ENCODE results near the gene WHRN. TPM values are rescaled to one million over a fixed set of nuclear protein-coding genes. Genes with fewer than 3 reads are reported as not detected.

Gene WHRN
- total and polyA plus RNA-seq, 7 experiments from 2014 or later = 0.12 to 24.0 (median 2.5) TPM; not detected in 1

DNA sequence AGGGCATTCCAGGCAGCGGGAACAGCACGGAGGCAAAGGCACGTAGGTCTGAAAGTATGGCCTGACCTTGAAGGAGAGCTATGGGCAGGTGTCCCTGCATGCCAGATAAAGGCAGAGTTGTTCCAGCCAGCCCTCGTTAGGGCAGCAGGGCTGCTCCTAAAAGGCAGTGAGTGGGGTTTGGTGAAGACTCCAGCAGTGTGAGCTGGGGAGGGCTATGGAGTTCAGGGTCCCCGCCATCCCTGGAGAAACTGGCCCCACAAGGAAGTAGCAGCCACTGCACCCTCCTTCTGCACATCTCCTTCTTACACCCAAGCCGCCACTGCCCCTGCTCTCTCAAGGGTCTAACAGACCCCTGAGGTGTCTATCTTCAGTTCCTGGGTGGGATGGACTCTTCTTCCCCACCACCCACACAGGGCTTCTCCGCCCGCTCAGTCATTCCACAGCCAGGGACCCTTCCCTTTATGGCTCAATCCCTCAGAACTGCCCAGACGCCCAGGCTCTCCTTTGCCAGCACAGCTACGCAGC lies 118.8 kb downstream of the WHRN start:
- Mint-ChIP-seq H3K27me3 (no peaks in the 10 kb centered on the region), H3K4me3 (peak overlapping the region; percentile 89 to 100 (median 96)), H3K27ac (peak overlapping the region; percentile 88 to 100 (median 96)), H3K4me1 (peaks cover 64 to 78% (median 72%) of the 10 kb centered on the region in 7 donors), H3K36me3 (peaks cover 8 to 71% (median 27%) of the 10 kb centered on the region in 5 donors), H3K9me3 (peaks cover 0 to 4% (median 0%) of the 10 kb centered on the region in 11 donors)
- Histone ChIP-seq H3K27ac (ENCODE audit: low read depth, low read length) (peak overlapping the region; percentile 87), H3K9me3 (ENCODE audit: control insufficient read depth in 2 of 3, low read length in 3 of 3) (no peaks in the 10 kb centered on the region), H3K27me3 (ENCODE audit: control insufficient read depth in 2 of 2, insufficient read depth in 2 of 2, low read length in 2 of 2) (no peaks in the 10 kb centered on the region), H3K4me1 (ENCODE audit: control insufficient read depth in 2 of 2, insufficient read depth in 2 of 2, low read length in 2 of 2) (peaks cover 72 to 75% of the 10 kb centered on the region in 2 donors), H3K36me3 (ENCODE audit: control insufficient read depth in 2 of 3, insufficient read depth in 3 of 3, low read length in 3 of 3) (peaks cover 0 to 22% (median 10%) of the 10 kb centered on the region in 3 experiments), H3K4me3 (ENCODE audit: low read length) (peak overlapping the region; percentile 63)
- ATAC-seq (no peak), DNase-seq (no peak)
- intact Hi-C loops (cut with micrococcal nuclease) = loop anchor here (5.0 to 10.0 kb wide), 6 partner anchors 226 to 1162 kb away; partner anchors contain the start of genes TMEM268 (in 2 of the 2), C9orf43 (in 1 of the 2), COL27A1 (in 1 of the 2) and FKBP15 (in 1 of the 2)
- ChIA-PET CTCF (interaction anchor here (0.6 to 7.0 kb wide), 14 partner anchors 9 to 353 kb away, joined by 3 to 54 read pairs (median 4); no protein-coding TSS in a partner anchor), POLR2A (interaction anchor here (0.6 to 33.2 kb wide), 11 partner anchors 9 to 542 kb away, joined by 4 to 978 read pairs (median 17); partner anchors contain the start of genes ATP6V1G1, TMEM268 and WHRN)

DNA sequence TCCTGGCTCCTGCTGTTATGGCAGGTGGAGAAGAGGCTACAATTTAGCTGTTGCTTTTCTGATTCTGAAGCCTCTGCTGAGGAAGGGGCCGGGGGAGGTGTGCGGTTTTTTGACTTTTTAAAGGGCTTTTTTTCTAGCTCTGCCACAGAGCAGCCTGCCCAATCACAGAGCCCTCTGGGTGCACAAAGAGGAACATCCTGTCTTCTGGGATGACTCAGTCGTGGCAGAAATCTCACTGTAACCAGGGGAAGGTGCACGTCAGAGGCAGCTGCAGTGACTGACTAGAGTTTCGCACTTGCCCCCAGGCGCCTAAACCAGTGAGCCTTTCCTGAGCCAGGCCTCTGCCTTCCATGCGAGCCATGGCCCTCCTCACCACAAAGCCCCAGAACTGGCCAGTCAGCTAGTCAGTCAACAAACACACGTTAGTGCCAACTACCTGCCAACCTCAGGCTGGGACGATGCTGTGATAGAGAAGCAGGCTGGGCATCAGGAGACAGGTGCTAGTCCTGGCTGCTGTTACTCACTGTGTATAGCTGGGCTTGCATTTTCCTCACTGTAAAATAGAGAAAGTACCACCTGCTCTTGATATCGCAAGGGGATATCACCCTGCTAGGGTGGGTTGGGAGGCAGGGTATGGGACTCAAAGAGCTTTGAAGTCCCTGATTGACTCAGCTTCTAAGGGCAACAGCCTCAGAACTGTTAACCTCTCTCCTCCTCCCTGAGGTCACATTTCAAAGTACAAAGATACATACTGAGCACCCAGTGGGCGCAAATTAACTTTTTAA lies 119.7 kb downstream of the WHRN start:
- POLR2A ChIA-PET = interaction anchor here (0.7 to 33.2 kb wide), 13 partner anchors 8 to 543 kb away, joined by 3 to 978 read pairs (median 11); partner anchors contain the start of genes ATP6V1G1, TMEM268 and WHRN
- H3K36me3 ChIP-seq (ENCODE audit: control insufficient read depth in 2 of 3, insufficient read depth in 3 of 3, low read length in 3 of 3) = peaks cover 0 to 28% (median 10%) of the 10 kb centered on the region in 3 experiments
- peaks cover 8 to 72% (median 27%) of the 10 kb centered on the region in 5 donors for H3K36me3 Mint-ChIP-seq
- ATAC-seq = peak; percentile 88
- H3K4me1 Mint-ChIP-seq = peaks cover 61 to 77% (median 70%) of the 10 kb centered on the region in 7 donors
- H3K4me3 ChIP-seq (ENCODE audit: low read length) = peak overlapping the region; percentile 63
- H3K4me1 ChIP-seq (ENCODE audit: control insufficient read depth in 2 of 2, insufficient read depth in 2 of 2, low read length in 2 of 2) = peaks cover 72 to 75% of the 10 kb centered on the region in 2 donors
- no peaks in the 10 kb centered on the region for H3K9me3 ChIP-seq (ENCODE audit: control insufficient read depth in 2 of 3, low read length in 3 of 3)
- H3K9me3 Mint-ChIP-seq = peaks cover 0 to 4% (median 0%) of the 10 kb centered on the region in 11 donors
- CTCF ChIA-PET = interaction anchor here (0.6 to 7.0 kb wide), 18 partner anchors 8 to 354 kb away, joined by 3 to 54 read pairs (median 4); no protein-coding TSS in a partner anchor
- no peaks in the 10 kb centered on the region for H3K27me3 Mint-ChIP-seq
- intact Hi-C loops (cut with micrococcal nuclease) = loop anchor here (1.0 to 10.0 kb wide), 13 partner anchors 12 to 1161 kb away; partner anchors contain the start of genes TMEM268 (in 2 of the 2), ATP6V1G1 (in 1 of the 2), C9orf43 (in 1 of the 2) and COL27A1 (in 1 of the 2)
- peak overlapping the region; percentile 89 to 100 (median 96) for H3K4me3 Mint-ChIP-seq
- H3K27ac Mint-ChIP-seq = peak overlapping the region; percentile 88 to 100 (median 96)
- peak overlapping the region; percentile 87 for H3K27ac ChIP-seq (ENCODE audit: low read depth, low read length)
- no peaks in the 10 kb centered on the region for H3K27me3 ChIP-seq (ENCODE audit: control insufficient read depth in 2 of 2, insufficient read depth in 2 of 2, low read length in 2 of 2)
- DNase-seq = peak; percentile 68 to 96 (median 93)

DNA sequence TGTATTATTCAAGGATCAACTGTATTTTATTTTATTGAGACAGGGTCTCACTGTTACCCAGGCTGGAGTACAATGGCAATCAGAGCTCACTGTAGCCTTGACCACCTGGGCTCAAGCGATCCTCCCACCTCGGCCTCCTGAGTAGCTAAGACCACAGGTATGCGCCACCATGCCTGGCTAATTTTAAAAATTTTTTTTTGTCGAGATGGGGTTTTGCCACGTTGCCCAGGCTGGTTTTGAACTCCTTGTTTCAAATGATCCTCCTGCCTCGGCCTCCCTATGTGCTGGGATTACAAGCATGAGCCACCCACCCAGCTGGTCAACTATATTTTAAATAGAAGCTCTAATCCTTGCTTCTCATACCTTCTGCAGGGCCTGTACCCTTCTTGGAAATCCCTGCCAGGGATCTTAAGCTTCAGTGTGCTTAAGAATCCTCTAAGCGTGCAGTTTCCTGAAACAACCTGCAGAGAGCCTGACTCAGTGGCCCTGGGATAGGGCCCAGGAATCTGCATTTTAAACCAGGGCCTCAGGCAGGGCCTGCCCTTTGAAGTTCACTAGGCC lies 120.4 kb downstream of the WHRN start:
- peaks cover 8 to 69% (median 31%) of the 10 kb centered on the region in 5 donors for H3K36me3 Mint-ChIP-seq
- CTCF ChIA-PET = interaction anchor here (0.9 to 7.0 kb wide), 12 partner anchors 10 to 208 kb away, joined by 3 to 54 read pairs (median 7); no protein-coding TSS in a partner anchor
- no peaks in the 10 kb centered on the region for H3K27me3 Mint-ChIP-seq
- peak overlapping the region; percentile 88 to 100 (median 96) for H3K27ac Mint-ChIP-seq
- no peak for DNase-seq
- peaks cover 70 to 75% of the 10 kb centered on the region in 2 donors for H3K4me1 ChIP-seq (ENCODE audit: control insufficient read depth in 2 of 2, insufficient read depth in 2 of 2, low read length in 2 of 2)
- peaks cover 0 to 4% (median 0%) of the 10 kb centered on the region in 11 donors for H3K9me3 Mint-ChIP-seq
- peak overlapping the region; percentile 89 to 100 (median 96) for H3K4me3 Mint-ChIP-seq
- intact Hi-C loops (cut with micrococcal nuclease) = loop anchor here (1.0 to 10.0 kb wide), 13 partner anchors 12 to 1160 kb away; partner anchors contain the start of genes TMEM268 (in 2 of the 2), ATP6V1G1 (in 1 of the 2), C9orf43 (in 1 of the 2) and COL27A1 (in 1 of the 2)
- H3K4me3 ChIP-seq (ENCODE audit: low read length) = peak overlapping the region; percentile 59
- POLR2A ChIA-PET = interaction anchor here (0.7 to 33.2 kb wide), 11 partner anchors 7 to 226 kb away, joined by 3 to 978 read pairs (median 17); partner anchors contain the start of genes ATP6V1G1 and TMEM268
- no peaks in the 10 kb centered on the region for H3K27me3 ChIP-seq (ENCODE audit: control insufficient read depth in 2 of 2, insufficient read depth in 2 of 2, low read length in 2 of 2)
- no peaks in the 10 kb centered on the region for H3K9me3 ChIP-seq (ENCODE audit: control insufficient read depth in 2 of 3, low read length in 3 of 3)
- peaks cover 58 to 76% (median 68%) of the 10 kb centered on the region in 7 donors for H3K4me1 Mint-ChIP-seq
- no peak for ATAC-seq
- peaks cover 0 to 35% (median 16%) of the 10 kb centered on the region in 3 experiments for H3K36me3 ChIP-seq (ENCODE audit: control insufficient read depth in 2 of 3, insufficient read depth in 3 of 3, low read length in 3 of 3)
- peak overlapping the region; percentile 87 for H3K27ac ChIP-seq (ENCODE audit: low read depth, low read length)

DNA sequence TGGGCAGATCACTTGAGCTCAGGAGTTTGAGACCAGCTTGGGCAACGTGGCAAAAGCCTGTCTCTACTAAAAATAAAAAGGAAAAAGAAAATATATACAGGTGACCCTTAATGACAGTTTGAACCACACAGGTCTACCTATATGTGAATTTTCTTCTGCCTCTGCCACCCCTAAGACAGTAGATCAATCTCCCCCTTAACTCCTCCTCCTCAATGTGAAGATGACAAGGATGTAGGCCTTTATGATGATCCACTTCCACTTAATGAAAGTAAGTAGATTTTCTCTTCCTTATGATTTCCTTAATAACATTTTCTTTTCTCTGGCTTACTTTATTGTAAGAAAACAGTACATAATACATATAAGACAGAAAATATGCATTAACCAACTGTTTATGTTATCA lies 120.9 kb downstream of the WHRN start:
- ATAC-seq (no peak), DNase-seq (no peak)
- peak overlapping the region; percentile 88 to 100 (median 96) for H3K27ac Mint-ChIP-seq
- peaks cover 58 to 76% (median 67%) of the 10 kb centered on the region in 7 donors for H3K4me1 Mint-ChIP-seq
- no peaks in the 10 kb centered on the region for H3K27me3 ChIP-seq (ENCODE audit: control insufficient read depth in 2 of 2, insufficient read depth in 2 of 2, low read length in 2 of 2)
- H3K4me3 Mint-ChIP-seq = peak overlapping the region; percentile 89 to 100 (median 96)
- peak overlapping the region; percentile 87 for H3K27ac ChIP-seq (ENCODE audit: low read depth, low read length)
- H3K4me1 ChIP-seq (ENCODE audit: control insufficient read depth in 2 of 2, insufficient read depth in 2 of 2, low read length in 2 of 2) = peaks cover 70 to 75% of the 10 kb centered on the region in 2 donors
- ChIA-PET CTCF (interaction anchor here (0.9 to 7.0 kb wide), 8 partner anchors 11 to 208 kb away, joined by 3 to 54 read pairs (median 10); no protein-coding TSS in a partner anchor), POLR2A (interaction anchor here (0.6 to 33.2 kb wide), 10 partner anchors 6 to 335 kb away, joined by 3 to 978 read pairs (median 14); partner anchors contain the start of gene TMEM268)
- H3K36me3 Mint-ChIP-seq = peaks cover 8 to 68% (median 35%) of the 10 kb centered on the region in 5 donors
- no peaks in the 10 kb centered on the region for H3K9me3 ChIP-seq (ENCODE audit: control insufficient read depth in 2 of 3, low read length in 3 of 3)
- H3K4me3 ChIP-seq (ENCODE audit: low read length) = peak overlapping the region; percentile 59
- peaks cover 4 to 41% (median 21%) of the 10 kb centered on the region in 3 experiments for H3K36me3 ChIP-seq (ENCODE audit: control insufficient read depth in 2 of 3, insufficient read depth in 3 of 3, low read length in 3 of 3)
- no peaks in the 10 kb centered on the region for H3K27me3 Mint-ChIP-seq
- intact Hi-C loops (cut with micrococcal nuclease) = loop anchor here (2.0 to 10.0 kb wide), 4 partner anchors 230 to 1160 kb away; partner anchors contain the start of genes C9orf43 (in 1 of the 2), COL27A1 (in 1 of the 2), FKBP15 (in 1 of the 2) and POLE3 (in 1 of the 2)
- H3K9me3 Mint-ChIP-seq = peaks cover 0 to 4% (median 0%) of the 10 kb centered on the region in 11 donors

DNA sequence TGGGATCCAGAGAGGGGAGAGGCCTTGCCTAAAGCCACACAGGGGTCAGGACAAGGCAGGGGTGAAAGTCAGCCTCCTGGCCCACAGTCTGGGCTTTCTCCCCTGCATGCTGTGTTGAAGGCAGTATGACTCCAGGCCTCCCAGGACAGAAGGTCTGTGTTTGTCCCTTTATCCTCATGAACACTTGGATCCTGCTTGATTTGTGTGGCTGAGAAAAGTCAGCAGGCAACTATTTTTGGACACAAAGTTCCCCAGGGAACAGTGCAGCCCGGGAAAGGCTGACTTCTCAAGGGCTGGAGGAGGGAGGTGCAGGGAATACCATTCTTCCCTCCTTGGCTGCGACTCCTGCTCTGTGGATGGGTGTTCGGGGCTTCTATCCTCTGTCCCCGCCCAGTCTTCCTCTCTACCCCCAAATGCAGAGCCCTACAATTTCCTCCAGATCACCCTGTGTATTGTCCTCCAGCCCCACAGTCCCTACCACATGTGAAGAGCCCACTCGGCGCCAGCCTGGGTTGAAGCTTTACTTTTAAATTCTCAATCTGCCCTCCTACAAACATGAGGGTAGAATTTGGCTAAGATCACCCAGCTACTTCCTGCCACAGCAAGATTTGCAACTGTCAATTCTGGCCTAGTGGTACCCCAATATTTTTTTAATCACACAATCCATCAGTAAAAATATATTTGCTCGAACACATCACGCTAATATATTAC lies 121.6 kb downstream of the WHRN start:
- DNase-seq (no peak), ATAC-seq (no peak)
- CTCF ChIA-PET = interaction anchor here (0.9 to 7.0 kb wide), 4 partner anchors 11 to 27 kb away, joined by 3 to 54 read pairs (median 8); no protein-coding TSS in a partner anchor
- Mint-ChIP-seq H3K9me3 (peaks cover 0 to 4% (median 0%) of the 10 kb centered on the region in 11 donors), H3K27ac (peak overlapping the region; percentile 88 to 100 (median 96)), H3K27me3 (no peaks in the 10 kb centered on the region), H3K36me3 (peaks cover 11 to 68% (median 35%) of the 10 kb centered on the region in 5 donors), H3K4me3 (peak overlapping the region; percentile 89 to 100 (median 96)), H3K4me1 (peaks cover 58 to 76% (median 66%) of the 10 kb centered on the region in 7 donors)
- POLR2A ChIA-PET = interaction anchor here (0.6 to 33.2 kb wide), 5 partner anchors 12 to 336 kb away, joined by 3 to 978 read pairs (median 17); no protein-coding TSS in a partner anchor
- H3K4me3 ChIP-seq (ENCODE audit: low read length) = peak overlapping the region; percentile 59
- intact Hi-C loops (cut with micrococcal nuclease) = loop anchor here (2.0 to 10.0 kb wide), 4 partner anchors 229 to 1159 kb away; partner anchors contain the start of genes C9orf43 (in 1 of the 2), COL27A1 (in 1 of the 2), FKBP15 (in 1 of the 2) and POLE3 (in 1 of the 2)
- no peaks in the 10 kb centered on the region for H3K27me3 ChIP-seq (ENCODE audit: control insufficient read depth in 2 of 2, insufficient read depth in 2 of 2, low read length in 2 of 2)
- H3K9me3 ChIP-seq (ENCODE audit: control insufficient read depth in 2 of 3, low read length in 3 of 3) = no peaks in the 10 kb centered on the region
- H3K36me3 ChIP-seq (ENCODE audit: control insufficient read depth in 2 of 3, insufficient read depth in 3 of 3, low read length in 3 of 3) = peaks cover 11 to 48% (median 28%) of the 10 kb centered on the region in 3 experiments
- peak overlapping the region; percentile 87 for H3K27ac ChIP-seq (ENCODE audit: low read depth, low read length)
- peaks cover 70 to 75% of the 10 kb centered on the region in 2 donors for H3K4me1 ChIP-seq (ENCODE audit: control insufficient read depth in 2 of 2, insufficient read depth in 2 of 2, low read length in 2 of 2)

All from naive thymus-derived CD4-positive, alpha-beta T cell (primary cell).